ENCODE measurements around the gene ZXDC. TPM values are rescaled to one million over a fixed set of nuclear protein-coding genes. Genes with fewer than 3 reads are reported as not detected.
A peak's percentile ranks its signal among the peaks of the same experiment; 100 is the strongest.

ZXDC gene
- total and polyA plus RNA-seq, 8 donors: 30.1 to 40.8 (median 35.5) TPM

- intact Hi-C loops (cut with DNase I): no loop called here
- no peaks in the 10 kb centered on the region for H3K4me1 ChIP-seq
- H3K9me3 ChIP-seq: peaks cover 0 to 3% of the 10 kb centered on the region in 2 donors
- H3K27ac ChIP-seq: no peak overlapping the region
- no peak for ATAC-seq
- peaks cover 0 to 12% of the 10 kb centered on the region in 2 donors for H3K27me3 ChIP-seq
- no peak overlapping the region for H3K4me3 ChIP-seq
- DNase-seq: no peak
- H3K36me3 ChIP-seq: no peaks in the 10 kb centered on the region
- no peak for TF ChIP-seq CTCF (IDR thresholded peaks at IDR 0.05)
Measured at GRCh38 chr3:126401611-126402160, 74.0 kb downstream of the ZXDC start.

DNA sequence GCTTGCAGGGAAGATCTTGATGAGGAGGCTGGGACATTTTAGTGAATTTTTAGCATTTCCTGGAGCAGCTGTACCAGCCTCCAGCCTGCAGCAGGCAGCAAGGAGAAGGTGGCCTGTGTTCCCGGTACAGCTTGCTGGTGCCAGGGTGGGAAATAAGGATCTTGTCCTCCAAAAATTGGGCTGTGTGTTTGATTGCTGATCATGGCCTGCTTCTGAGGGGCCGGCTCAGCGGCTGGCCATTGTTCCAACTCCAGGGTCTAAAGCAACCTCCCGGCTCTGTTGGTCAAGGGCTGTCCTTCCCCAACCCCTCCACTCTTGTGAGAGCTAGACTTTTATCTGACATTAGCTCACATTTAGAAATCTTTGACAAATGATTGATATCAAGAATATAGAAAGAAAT lies 75.9 kb downstream of the ZXDC start:
- DNase-seq: peak in 1 of 4 donors; percentile 25
- TF ChIP-seq CTCF (IDR thresholded peaks at IDR 0.05): no peak

GRCh38 chr3:126399351-126399735 lies 76.3 kb downstream of the ZXDC start:
- no peak for DNase-seq
- H3K4me1 ChIP-seq: peaks cover 0 to 8% of the 10 kb centered on the region in 2 donors
- peaks cover 0 to 3% of the 10 kb centered on the region in 2 donors for H3K9me3 ChIP-seq
- no peak for TF ChIP-seq CTCF (IDR thresholded peaks at IDR 0.05)
- peak; percentile 45 for ATAC-seq
- H3K27ac ChIP-seq: no peak overlapping the region
- no peaks in the 10 kb centered on the region for H3K36me3 ChIP-seq
- H3K27me3 ChIP-seq: peaks cover 10 to 28% of the 10 kb centered on the region in 2 donors
- no peak overlapping the region for H3K4me3 ChIP-seq
- intact Hi-C loops (cut with DNase I): no loop called here

More for the DNA sequence above, 75.9 kb downstream of the ZXDC start:
- intact Hi-C loops (cut with DNase I): no loop called here
- H3K27me3 ChIP-seq: peaks cover 8 to 23% of the 10 kb centered on the region in 2 donors
- H3K4me1 ChIP-seq: peaks cover 0 to 3% of the 10 kb centered on the region in 2 donors
- H3K9me3 ChIP-seq: peaks cover 0 to 3% of the 10 kb centered on the region in 2 donors
- no peak for ATAC-seq
- no peaks in the 10 kb centered on the region for H3K36me3 ChIP-seq
- no peak overlapping the region for H3K4me3 ChIP-seq
- H3K27ac ChIP-seq: no peak overlapping the region

- DNase-seq: peak in 1 of 4 donors; percentile 20
- ATAC-seq: no peak
- TF ChIP-seq CTCF (IDR thresholded peaks at IDR 0.05): no peak
- Histone ChIP-seq H3K4me1 (peaks cover 0 to 8% of the 10 kb centered on the region in 2 donors), H3K4me3 (no peak overlapping the region), H3K36me3 (no peaks in the 10 kb centered on the region), H3K27me3 (peaks cover 10 to 34% of the 10 kb centered on the region in 2 donors), H3K9me3 (peaks cover 0 to 3% of the 10 kb centered on the region in 2 donors), H3K27ac (no peak overlapping the region)
- intact Hi-C loops (cut with DNase I): no loop called here
Measured at GRCh38 chr3:126398423-126399350, 77.0 kb downstream of the ZXDC start.
